HG02852 (cell line): ENCODE results near the gene ZBTB46.

Experiments
- ATAC-seq: cut with Tn5 transposase; IDR thresholded peaks from one replicate; pipeline ENCODE4 v1.9.1; 2021; ENCODE audit warnings: mild to moderate bottlenecking, moderate library complexity; ENCODE audit not compliant: unreplicated experiment

The ZBTB46 gene

GRCh38 chr20:63839620-63840019 is 8.6 kb upstream of the ZBTB46 start:
- no peak for ATAC-seq

DNA sequence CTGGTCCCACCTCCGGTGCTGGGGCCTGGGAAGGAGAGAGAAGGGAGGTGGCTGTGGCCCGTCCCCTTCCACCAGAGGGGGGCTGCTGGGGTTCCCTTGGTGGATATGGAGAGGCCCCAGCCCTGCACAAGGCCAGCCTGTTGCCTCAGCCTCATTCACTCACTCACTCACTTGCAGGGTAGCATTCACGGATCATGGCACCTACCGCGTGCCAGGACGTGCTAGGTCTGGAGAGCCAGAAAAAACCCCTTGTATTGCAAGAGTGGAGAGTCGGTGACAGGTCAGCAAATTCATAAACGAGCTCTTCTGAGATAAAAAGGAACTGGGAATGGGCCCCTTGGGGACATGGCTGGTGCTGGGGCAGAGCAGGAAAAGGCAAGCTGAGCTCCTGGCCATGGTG is 6.4 kb upstream of the ZBTB46 start:
- ATAC-seq: no peak

DNA sequence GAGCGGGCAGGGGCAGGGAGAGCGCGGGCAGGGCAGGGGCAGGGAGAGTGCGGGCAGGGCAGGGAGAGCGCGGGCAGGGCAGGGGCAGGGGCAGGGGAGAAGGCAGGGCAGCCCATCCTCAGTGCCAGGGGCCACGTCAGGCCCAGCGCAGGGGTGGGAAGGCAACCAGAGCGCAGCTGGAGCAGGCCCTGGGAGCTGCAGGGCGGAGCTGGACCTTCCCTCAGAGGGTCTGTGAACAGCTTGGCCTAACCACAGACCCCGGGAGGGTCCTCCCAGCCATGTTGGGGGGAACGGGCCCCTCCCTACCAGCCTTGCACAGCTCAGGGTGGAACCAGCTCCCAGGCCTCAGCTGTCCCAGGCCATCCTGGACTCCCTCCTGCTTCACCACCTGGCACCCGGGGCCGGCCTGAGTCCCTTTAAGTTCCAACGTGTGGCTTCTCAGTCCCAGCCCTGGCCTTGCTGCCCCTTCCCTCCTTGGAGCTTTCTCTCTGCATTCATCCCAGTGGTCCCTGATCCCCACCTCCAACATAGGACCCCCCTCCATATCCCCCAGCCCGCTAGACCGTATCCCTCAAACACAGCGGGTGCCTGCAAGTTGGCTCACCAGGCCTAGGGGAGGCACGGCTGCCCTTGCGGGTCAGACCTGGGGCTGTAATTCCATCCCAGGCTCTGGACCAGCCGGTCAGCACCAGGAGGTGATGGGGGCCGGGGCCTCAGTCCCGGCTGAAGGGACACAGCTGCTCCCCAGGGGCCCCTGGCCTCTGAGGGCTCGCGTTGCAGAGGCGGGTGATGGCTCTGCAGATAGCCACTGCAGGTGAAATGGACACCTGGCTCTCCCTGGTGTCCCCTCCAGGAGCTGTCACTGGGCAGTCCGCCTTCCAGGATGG is 5.6 kb upstream of the ZBTB46 start:
- no peak for ATAC-seq

GRCh38 chr20:63835021-63835858 is 4.2 kb upstream of the ZBTB46 start:
- no peak for ATAC-seq

GRCh38 chr20:63834491-63834880 is 3.4 kb upstream of the ZBTB46 start:
- no peak for ATAC-seq

GRCh38 chr20:63833776-63834490 is 2.9 kb upstream of the ZBTB46 start:
- ATAC-seq: no peak

DNA sequence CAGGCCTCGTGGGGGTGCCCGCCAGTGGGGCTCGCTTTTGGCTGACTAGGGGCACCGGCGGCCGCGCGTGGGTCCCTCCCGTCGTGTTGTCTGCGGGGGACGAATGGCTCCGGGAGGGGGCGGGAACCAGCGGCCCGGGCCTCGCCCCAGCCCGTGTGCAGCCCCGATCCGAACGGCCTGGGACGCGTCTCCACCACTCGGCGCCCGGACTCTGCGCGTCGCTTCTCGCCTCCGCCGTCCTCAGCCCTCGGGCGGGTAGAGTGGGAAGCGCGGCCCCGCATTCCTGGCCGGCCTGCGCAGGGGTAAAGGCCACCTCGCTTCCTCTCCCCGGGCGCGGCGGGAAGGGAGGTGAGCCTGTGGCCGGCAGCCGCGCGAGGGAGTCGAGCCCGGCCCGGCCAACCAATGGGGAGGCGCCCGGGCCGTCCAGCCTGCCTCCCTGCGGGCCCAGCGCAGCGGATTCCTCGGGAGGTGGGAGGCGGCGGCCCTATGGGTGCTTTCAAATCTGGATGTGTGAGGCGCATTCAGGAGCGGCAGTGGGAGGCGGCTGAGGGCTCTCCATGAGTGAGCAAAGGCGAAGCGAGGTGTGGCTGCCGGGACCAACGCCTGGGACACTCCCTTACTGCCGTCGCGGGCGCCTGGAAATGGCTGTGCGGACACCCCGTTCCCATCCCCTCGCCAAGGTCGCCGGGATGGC is 1.1 kb upstream of the ZBTB46 start:
- ATAC-seq: no peak

GRCh38 chr20:63831646-63831992 is 555 bp upstream of the ZBTB46 start:
- no peak for ATAC-seq

- ATAC-seq: no peak
These were observed 874 bp downstream of the ZBTB46 start for GRCh38 chr20:63829945-63830835.

- ATAC-seq: no peak
These were observed 1.5 kb downstream of the ZBTB46 start for GRCh38 chr20:63829603-63829944.

DNA sequence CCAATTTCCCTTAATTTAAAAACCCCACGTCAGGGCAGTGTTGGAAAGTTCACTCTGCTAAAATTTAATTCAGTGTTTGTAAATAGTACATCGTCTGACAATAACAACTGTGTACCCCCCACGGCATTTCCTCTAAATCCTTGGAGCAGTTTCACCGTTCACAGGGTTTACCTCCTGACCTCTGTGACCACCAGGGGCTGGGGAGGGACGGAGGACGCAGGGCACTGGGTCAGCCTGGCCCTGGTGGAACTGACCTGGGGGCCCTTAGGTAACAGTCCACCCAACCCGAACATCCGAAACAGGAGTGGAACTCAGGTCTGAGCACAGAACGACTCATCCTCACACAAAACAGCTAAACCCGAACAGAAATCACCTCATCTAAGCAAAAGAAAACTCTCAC is 2.1 kb downstream of the ZBTB46 start:
- no peak for ATAC-seq

GRCh38 chr20:63828545-63828944 is 2.5 kb downstream of the ZBTB46 start:
- no peak for ATAC-seq

DNA sequence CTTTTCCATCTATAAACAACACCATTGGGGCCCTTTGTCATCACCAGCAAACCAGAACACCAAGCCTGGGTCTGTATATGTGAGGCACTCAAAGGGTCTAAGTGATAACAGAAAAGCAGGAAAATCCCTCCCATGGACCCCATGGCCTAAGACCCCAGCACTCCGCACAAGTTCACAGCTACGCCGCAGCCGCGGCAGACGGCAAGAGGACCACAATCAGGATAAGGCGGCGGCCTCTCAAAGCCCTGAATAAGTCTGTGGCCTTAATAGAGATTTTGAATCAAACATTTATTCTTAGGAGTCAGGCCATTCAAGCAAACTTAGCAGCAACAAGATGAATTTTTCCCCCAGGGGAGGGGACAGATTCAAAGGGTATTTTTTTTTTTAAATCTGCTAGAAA is 2.9 kb downstream of the ZBTB46 start:
- no peak for ATAC-seq

GRCh38 chr20:63826753-63827152 is 4.3 kb downstream of the ZBTB46 start:
- no peak for ATAC-seq

DNA sequence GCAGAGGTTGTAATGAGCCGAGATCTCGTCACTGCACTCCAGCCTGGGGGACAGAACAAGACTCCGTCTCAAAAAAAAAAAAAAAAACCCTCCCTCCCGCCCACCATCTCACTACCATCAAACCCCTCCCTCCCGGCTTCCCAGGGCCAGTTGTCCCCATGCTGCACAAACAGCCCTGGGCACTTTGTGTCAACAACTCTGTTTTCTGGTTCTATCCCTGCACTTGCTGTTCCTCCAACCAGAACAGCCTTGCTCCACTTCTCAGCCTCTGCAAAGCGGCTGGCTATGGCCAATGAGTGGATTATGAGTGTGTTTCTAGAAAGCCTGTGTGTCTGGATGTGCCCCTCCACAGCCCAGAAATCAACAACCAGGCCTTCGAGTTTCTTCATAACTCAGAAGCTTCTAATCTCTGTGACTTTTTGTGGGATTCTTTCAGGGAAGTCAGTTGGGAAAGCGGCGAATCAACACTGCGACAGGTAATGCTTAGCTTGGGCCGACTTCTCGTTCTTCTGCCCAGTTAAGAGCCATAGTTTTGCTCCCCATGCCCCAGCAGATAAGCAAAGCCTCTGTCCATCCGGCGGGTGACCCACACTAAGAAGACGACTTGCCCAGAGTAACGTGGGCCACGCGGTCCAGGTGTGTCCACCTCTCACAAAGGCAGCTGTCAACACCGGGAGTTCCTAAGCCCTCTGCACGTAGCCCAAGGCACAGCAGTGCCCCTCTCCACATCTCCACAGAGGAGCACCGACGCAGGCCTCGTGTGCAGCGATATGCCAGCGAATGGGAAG is 5.5 kb downstream of the ZBTB46 start:
- no peak for ATAC-seq

GRCh38 chr20:63823691-63824311 is 7.3 kb downstream of the ZBTB46 start:
- ATAC-seq: no peak

DNA sequence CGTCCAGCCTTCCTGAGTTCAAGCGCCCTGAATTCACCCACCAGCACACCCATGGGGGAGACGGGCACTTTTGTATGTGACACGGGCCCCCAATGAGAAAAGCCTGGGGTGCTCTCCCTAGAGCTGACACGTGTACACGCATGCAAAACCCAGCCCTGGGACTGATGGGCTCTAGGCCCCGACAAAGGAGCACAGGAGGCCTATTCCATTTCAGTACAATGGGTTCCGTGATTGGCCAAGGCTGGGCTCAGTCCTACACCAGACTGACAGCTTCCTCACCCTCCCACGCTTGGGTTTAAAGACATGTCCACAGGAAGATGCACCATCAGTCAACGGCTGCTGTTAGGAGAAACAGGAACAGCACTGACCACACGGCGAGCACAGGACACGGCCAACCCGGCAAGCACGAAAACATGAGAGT is 8.8 kb downstream of the ZBTB46 start:
- ATAC-seq: no peak

- no peak for ATAC-seq
These were observed 9.3 kb downstream of the ZBTB46 start for GRCh38 chr20:63821811-63822210.
